GM12872 (cell line): Measurements from ENCODE around the gene TMEM72.

ENCODE experiments used
- TF ChIP-seq, protein P1 (sequence below): IDR thresholded peaks from 3 replicates; pipeline ENCODE4 v1.5.1; 2011; ENCODE audit warnings: low read depth, mild to moderate bottlenecking, low read length, moderate library complexity; ENCODE audit not compliant: insufficient read depth

TMEM72 gene

DNA sequence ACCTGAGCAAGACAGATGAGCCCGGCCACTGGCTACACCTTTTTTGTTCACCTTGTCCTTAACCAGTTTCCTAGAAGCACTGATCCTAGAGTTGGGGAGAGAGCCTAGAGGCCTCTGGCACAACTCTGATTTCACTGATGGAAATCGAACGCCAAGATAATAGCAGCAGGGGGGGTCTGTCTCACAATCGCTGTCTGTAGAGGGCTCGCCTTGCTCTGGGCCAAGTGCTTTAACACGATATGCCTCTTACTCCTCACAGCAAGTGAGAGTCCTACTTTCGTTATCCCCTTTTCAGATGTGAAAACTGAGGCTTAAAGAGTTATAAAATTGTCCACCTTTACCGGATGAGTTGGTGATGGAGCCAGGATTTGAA, 48.9 kb downstream of the TMEM72 start:
- TF ChIP-seq, protein P1, sequence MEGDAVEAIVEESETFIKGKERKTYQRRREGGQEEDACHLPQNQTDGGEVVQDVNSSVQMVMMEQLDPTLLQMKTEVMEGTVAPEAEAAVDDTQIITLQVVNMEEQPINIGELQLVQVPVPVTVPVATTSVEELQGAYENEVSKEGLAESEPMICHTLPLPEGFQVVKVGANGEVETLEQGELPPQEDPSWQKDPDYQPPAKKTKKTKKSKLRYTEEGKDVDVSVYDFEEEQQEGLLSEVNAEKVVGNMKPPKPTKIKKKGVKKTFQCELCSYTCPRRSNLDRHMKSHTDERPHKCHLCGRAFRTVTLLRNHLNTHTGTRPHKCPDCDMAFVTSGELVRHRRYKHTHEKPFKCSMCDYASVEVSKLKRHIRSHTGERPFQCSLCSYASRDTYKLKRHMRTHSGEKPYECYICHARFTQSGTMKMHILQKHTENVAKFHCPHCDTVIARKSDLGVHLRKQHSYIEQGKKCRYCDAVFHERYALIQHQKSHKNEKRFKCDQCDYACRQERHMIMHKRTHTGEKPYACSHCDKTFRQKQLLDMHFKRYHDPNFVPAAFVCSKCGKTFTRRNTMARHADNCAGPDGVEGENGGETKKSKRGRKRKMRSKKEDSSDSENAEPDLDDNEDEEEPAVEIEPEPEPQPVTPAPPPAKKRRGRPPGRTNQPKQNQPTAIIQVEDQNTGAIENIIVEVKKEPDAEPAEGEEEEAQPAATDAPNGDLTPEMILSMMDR, result no peak

DNA sequence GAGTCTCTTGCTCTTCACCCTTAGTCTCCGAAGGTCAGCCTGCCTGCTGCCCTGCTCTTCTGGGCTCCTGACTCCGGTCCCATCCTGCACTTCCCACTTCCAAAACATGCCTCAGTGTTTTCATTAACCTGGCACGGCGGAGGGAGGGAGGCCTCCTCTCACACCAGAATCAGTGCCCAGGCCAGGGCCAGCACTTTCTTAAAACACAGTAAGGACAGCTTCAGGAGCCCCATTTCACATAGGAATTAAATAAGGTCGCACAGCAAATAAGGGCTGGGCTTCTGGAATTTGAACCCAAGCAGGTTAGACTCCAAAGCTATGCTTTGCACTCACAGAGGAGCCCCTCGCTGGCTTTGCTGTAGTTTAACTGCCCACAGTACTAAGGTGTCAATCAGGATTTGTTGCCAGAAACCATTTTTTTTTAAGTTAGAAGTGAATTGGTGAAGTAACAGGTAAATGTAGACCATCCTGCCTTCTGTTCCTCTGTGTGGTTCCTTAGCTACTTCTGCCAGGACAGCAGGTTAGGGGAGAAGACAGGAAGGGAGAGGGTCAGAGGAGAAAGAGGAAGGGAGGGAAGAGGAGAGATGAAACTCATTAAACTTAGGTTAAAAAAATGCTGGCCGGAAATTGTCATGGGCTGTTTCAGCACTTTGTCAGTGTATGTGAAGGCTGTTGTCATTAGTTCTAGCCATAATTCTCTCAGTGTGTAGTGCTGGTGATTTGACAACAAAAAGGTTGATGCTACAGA, 49.5 kb downstream of the TMEM72 start:
- TF ChIP-seq, protein P1, result no peak

DNA sequence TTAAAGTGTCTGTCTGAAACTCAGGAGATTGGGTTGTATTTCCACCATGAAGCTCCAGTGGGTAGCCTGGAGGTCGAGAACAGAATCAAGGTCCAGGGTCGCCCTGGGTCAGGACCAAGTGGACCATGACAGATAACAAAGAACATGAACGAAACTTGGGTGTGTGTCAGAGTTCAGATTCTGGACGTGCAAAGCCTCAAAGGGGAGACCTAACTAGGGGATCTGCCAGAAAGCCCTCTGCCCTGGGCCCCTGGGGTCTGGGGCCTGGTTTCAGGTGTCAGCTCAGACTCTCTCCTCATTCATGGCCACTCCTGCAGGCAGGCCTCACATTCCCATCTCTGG, 50.1 kb downstream of the TMEM72 start:
- TF ChIP-seq, protein P1, result no peak

DNA sequence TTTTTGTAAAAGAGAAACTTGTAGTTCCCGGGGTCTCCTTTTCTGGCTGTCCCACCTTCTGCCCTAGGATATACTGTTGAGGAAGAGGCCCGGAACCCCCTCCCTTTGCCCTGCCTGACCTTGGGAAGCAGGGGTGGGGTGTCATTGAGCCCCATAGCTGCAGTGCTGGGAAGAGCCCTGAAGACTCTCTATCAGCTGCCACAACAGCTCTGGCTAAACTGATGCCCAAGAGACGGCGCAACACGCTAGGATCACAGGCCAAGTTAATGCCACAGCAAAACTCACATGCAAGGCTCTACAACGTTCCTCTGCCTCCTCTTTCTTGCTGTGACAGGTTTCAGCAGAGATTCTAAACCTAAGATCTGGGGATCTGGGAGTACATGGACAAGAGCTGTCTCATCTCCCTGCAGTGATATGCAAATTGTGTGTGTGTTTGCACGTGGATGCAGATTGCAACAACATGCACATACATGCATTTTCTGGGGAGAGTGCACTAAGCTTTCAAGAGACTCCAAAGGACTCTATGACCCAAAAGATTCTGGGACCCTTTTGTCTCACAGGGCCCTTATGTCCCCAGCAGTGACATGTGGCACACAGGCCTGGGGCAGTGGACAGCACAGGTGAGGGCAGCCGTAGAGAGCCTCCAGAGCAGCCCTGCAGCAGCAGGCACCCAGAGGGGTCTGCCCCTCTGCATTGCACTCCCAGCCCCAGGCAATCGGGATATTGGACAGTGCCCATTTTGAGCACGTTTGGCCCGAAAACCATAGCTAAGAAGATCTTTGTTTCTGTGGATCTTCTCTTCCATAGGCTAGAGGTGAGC, 51.0 kb downstream of the TMEM72 start:
- TF ChIP-seq, protein P1, result no peak

DNA sequence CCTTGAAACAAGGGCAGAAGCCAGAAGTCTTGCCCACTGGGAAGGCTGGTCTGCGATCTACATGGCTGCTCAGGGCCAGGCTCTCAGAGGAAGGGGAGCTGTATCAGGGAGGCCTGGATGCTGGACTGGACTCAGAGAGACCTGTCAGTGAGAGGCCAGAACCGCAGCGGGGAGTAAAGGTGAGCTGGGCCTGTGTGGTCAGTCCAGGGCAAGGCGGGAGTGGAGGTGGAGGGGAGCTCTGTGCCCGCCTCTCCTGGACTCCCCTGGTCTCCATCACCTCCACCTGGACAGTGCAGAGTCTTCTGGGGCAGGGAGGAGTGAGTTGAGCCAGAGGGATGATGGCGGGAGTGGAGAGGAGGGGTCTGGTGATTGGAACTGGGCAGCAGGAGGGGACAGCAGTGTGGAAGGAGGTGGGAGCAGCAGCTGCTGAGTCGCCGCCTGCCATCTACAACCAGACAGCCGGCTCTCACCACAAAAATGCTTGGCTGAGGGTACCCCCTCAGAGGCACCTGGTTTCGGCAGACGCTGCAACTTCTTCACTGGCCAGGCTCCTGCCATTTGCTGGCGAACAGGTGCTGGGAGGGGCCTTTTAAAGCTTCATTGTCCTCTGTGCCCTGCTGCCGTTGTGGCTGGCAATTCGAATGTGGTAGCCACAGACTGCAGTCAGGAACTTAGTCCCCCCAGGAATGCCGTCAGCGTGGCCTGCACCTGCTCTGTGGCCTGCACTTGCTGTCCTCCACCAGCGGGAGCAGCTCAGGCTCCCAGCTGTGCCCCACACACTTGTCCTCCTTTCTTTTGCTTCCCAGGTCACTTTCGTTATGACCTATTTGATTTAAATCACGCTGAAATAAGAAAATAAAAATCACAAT, 52.0 kb downstream of the TMEM72 start:
- TF ChIP-seq, protein P1, result peak; percentile 56

DNA sequence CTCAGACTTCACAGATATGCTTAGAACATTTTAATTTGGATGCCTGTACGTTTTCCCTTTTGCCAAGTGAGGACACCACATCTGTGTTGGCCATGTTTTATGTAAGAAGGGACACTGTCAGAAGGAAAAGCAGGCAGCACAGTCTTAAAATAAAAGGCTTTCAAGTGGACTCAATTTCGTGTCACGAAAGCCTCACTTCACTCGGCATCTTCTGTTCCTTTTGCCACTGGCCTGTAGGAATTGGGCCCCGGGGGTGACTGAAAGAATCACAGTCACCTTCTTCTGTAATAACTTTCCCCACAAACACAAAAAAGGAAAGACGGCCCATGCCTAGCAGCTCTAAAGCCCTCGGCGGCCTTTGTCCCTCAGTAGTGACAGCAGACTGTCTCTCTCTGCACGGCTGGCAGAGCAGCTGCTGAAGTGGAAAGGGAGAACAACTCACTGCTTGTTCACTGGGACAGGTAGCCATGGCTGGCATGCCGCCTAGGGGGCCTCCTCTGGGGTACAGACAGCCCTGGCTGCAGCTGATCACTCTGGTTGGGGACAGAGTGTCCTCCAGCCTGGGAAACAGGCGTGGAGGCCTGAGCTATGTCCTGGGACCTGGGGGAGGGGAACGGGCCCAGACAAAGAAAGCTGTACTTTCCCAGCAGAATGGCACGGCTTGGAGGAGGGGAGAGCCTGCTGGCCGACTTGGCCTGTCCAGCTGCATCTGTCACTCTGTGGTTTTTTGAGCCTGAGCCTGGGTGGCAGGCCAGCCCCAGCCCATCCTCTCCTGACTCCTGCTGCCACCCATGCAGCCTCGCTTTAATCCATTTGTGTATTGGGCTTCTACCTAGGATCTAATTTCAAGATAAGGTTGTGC, 52.9 kb downstream of the TMEM72 start:
- TF ChIP-seq, protein P1, result no peak
